GM12873 (cell line): ENCODE data around the gene PDLIM1.
A peak's percentile ranks its signal among the peaks of the same experiment; 100 is the strongest.

Experiments
- CTCF ChIP-seq: IDR thresholded peaks from 2 replicates; pipeline ENCODE4 v1.5.1; 2012; ENCODE audit warnings: low read depth, mild to moderate bottlenecking, moderate library complexity, low read length, control low read depth; ENCODE audit not compliant: insufficient read depth; ENCODE audit errors: missing control alignments

The PDLIM1 gene

GRCh38 chr10:95242581-95243317 lies 48.1 kb downstream of the PDLIM1 start:
- peak; percentile 63 for TF ChIP-seq CTCF

GRCh38 chr10:95241533-95241932 lies 49.3 kb downstream of the PDLIM1 start:
- TF ChIP-seq CTCF, result no peak

- TF ChIP-seq CTCF, result no peak
Observed at GRCh38 chr10:95240811-95241210, 50.0 kb downstream of the PDLIM1 start.

GRCh38 chr10:95237376-95238170 lies 53.2 kb downstream of the PDLIM1 start:
- TF ChIP-seq CTCF, result no peak

GRCh38 chr10:95236068-95236903 lies 54.5 kb downstream of the PDLIM1 start:
- TF ChIP-seq CTCF, result no peak

GRCh38 chr10:95235676-95236067 lies 55.1 kb downstream of the PDLIM1 start:
- TF ChIP-seq CTCF, result no peak

- TF ChIP-seq CTCF, result no peak
Observed at GRCh38 chr10:95234951-95235350, 55.9 kb downstream of the PDLIM1 start.
